Transverse colon (tissue), 4 donors: ENCODE results near the gene PLPP1. TPM values are rescaled to one million over a fixed set of nuclear protein-coding genes. Genes with fewer than 3 reads are reported as not detected.

ENCODE experiments used
- DNase-seq: peaks from one replicate; pipeline ENCODE4 v3.0.0-alpha.2; 2019
- H3K27ac ChIP-seq, 4 donors: fragments of 200-600 bp; sonication (generic); 2 replicates each; pipeline ENCODE4 v1.5.1; 2016 to 2018; ENCODE audit warnings: inconsistent platforms in 4 of 4
- H3K27me3 ChIP-seq: fragments of 200-600 bp; sonication (generic); 2 replicates; pipeline ENCODE4 v1.5.1; 2017; ENCODE audit warnings: inconsistent platforms
- H3K36me3 ChIP-seq, 4 donors: fragments of 200-600 bp; sonication (generic); 2 replicates each; pipeline ENCODE4 v1.5.1; 2017 to 2019; ENCODE audit warnings: inconsistent platforms in 4 of 4
- H3K4me1 ChIP-seq, 4 donors: fragments of 200-600 bp; sonication (generic); 2 replicates each; pipeline ENCODE4 v1.5.1; 2017 to 2020; ENCODE audit warnings: inconsistent platforms in 4 of 4
- H3K4me3 ChIP-seq, 4 donors: fragments of 200-600 bp; sonication (generic); 1 replicate in 1 of 4; 2 replicates in 3 of 4; pipeline versions ENCODE4 v1.5.1 to v1.6.1; 2017 to 2019; ENCODE audit warnings: inconsistent platforms in 4 of 4
- H3K9me3 ChIP-seq, 2 donors: fragments of 200-600 bp; sonication (generic); 2 replicates each; pipeline ENCODE4 v1.5.1; 2017 to 2019; ENCODE audit warnings: inconsistent platforms in 2 of 2
- CTCF ChIP-seq, 5 experiments: fragments of 200-600 bp in 3 of 5; fragments of 450-650 bp in 2 of 5; sonication (generic) in 3 of 5; IDR thresholded peaks; 1 replicate in 2 of 5; 2 replicates in 3 of 5; pipeline ENCODE4 v1.5.1; 2016 to 2017; ENCODE audit warnings: antibody characterized with exemption in 5 of 5, inconsistent platforms in 3 of 5, mild to moderate bottlenecking in 2 of 5, moderate library complexity in 1 of 5
- EP300 ChIP-seq: sonication (generic); formaldehyde crosslinking; IDR thresholded peaks from one replicate; pipeline ENCODE4 v1.6.1; 2017; ENCODE audit warnings: antibody characterized with exemption, low read depth
- POLR2A ChIP-seq: fragments of 450-650 bp; IDR thresholded peaks from one replicate; pipeline ENCODE4 v1.6.1; 2016; ENCODE audit warnings: antibody characterized with exemption, mild to moderate bottlenecking, moderate library complexity
- POLR2AphosphoS5 ChIP-seq, 3 donors: sonication (generic); formaldehyde crosslinking; IDR thresholded peaks; one replicate each; pipeline ENCODE4 v1.6.1; 2016; ENCODE audit warnings: antibody characterized with exemption in 3 of 3
- WGBS, 2 donors: methylation state at CpG; one replicate each; pipeline ENCODE4 v1.1.5; 2018; ENCODE audit warnings: low coverage in 1 of 2; 5-methylcytosine and 5-hydroxymethylcytosine counted together
- in situ Hi-C, 4 donors: fragments of 200-750 bp; cut with MboI; loops; one replicate each; pipeline versions ENCODE4 v1.15.0 to v1.15.1; 2017; ENCODE audit warnings: low sequenced_read_pairs in 3 of 4, low pct_ligation_motif_present in 1 of 4, low pct_unique_long_range_greater_than_20kb in 1 of 4
- intact Hi-C: fragments of 100-400 bp; cut with DNase I; formaldehyde crosslinking; loops from one replicate; pipeline ENCODE4 v1.15.1; 2023; ENCODE audit warnings: low total_unique reads
- total RNA-seq, 4 donors: library from RNA; depleted of rRNA; stranded (reverse); fragments of >200 nt; gene quantifications; one replicate each; pipeline ENCODE4 v1.1.0, GENCODE V29; 2016

Gene PLPP1
- total RNA-seq, 4 donors from 2014 or later: 222 to 335 (median 288) TPM

- in situ Hi-C loops (loop anchor here in 1 of 4 donors (10.0 kb wide), 1 partner anchor 151 kb away; no protein-coding TSS in a partner anchor), intact Hi-C loops (loop anchor here (2.0 to 10.0 kb wide), 3 partner anchors 71 to 141 kb away; no protein-coding TSS in a partner anchor)
- TF ChIP-seq CTCF (IDR thresholded peaks at IDR 0.05): peak in 1 of 5 experiments; percentile 8
- TF ChIP-seq POLR2A: no peak
- TF ChIP-seq EP300: no peak
- TF ChIP-seq POLR2AphosphoS5 (IDR thresholded peaks at IDR 0.05): no peak
- H3K9me3 ChIP-seq: no peaks in the 10 kb centered on the region
- H3K36me3 ChIP-seq: no peaks in the 10 kb centered on the region
- H3K4me1 ChIP-seq: peaks cover 0 to 21% (median 13%) of the 10 kb centered on the region in 4 donors
- DNase-seq: peak; percentile 53
- 8 to 10% methylated on average over 5 to 15 of the region's 25 CpGs for WGBS, 2 donors
- H3K27me3 ChIP-seq: no peaks in the 10 kb centered on the region
- H3K27ac ChIP-seq: peak overlapping the region; percentile 93 to 99 (median 95)
- H3K4me3 ChIP-seq: peak overlapping the region; percentile 72 to 97 (median 86)
Observed at GRCh38 chr5:55533521-55534435, 986 bp downstream of the PLPP1 start.

GRCh38 chr5:55530669-55531068 lies 4.1 kb downstream of the PLPP1 start:
- in situ Hi-C loops (loop anchor here in 1 of 4 donors (10.0 kb wide), 1 partner anchor 154 kb away; no protein-coding TSS in a partner anchor), intact Hi-C loops (loop anchor here (10.0 kb wide), 2 partner anchors 74 to 144 kb away; no protein-coding TSS in a partner anchor)
- Histone ChIP-seq H3K9me3 (no peaks in the 10 kb centered on the region), H3K27ac (peak overlapping the region in 2 of 4 donors; percentile 0 to 1), H3K27me3 (no peaks in the 10 kb centered on the region), H3K36me3 (no peaks in the 10 kb centered on the region), H3K4me3 (peak overlapping the region in 1 of 4 donors; percentile 15), H3K4me1 (peaks cover 0 to 28% (median 23%) of the 10 kb centered on the region in 4 donors)
- no peak for TF ChIP-seq EP300
- TF ChIP-seq POLR2AphosphoS5 (IDR thresholded peaks at IDR 0.05): no peak
- TF ChIP-seq CTCF (IDR thresholded peaks at IDR 0.05): no peak
- no peak for TF ChIP-seq POLR2A
- WGBS, 2 donors: 71 to 91% methylated on average over 3 to 27 of the region's 27 CpGs
- DNase-seq: no peak

- no peak overlapping the region for H3K27ac ChIP-seq
- peaks cover 14 to 57% (median 30%) of the 10 kb centered on the region in 4 donors for H3K4me1 ChIP-seq
- H3K4me3 ChIP-seq: no peak overlapping the region
- no peak for TF ChIP-seq POLR2AphosphoS5 (IDR thresholded peaks at IDR 0.05)
- no peak for TF ChIP-seq EP300
- no peak for TF ChIP-seq POLR2A
- TF ChIP-seq CTCF (IDR thresholded peaks at IDR 0.05): no peak
- intact Hi-C loops (no loop called here), in situ Hi-C loops (no loop called here)
- DNase-seq: no peak
- H3K27me3 ChIP-seq: no peaks in the 10 kb centered on the region
- no peaks in the 10 kb centered on the region for H3K9me3 ChIP-seq
- H3K36me3 ChIP-seq: no peaks in the 10 kb centered on the region
- 57 to 64% methylated on average over 1 of the region's 1 CpG for WGBS, 2 donors
Observed at GRCh38 chr5:55524816-55525215, 9.9 kb downstream of the PLPP1 start.

GRCh38 chr5:55523293-55523692 lies 11.5 kb downstream of the PLPP1 start:
- DNase-seq: no peak
- Histone ChIP-seq H3K27me3 (no peaks in the 10 kb centered on the region), H3K4me3 (no peak overlapping the region), H3K4me1 (peaks cover 21 to 67% (median 37%) of the 10 kb centered on the region in 4 donors), H3K27ac (no peak overlapping the region), H3K9me3 (no peaks in the 10 kb centered on the region), H3K36me3 (no peaks in the 10 kb centered on the region)
- 97% methylated on average over 2 of the region's 2 CpGs; no CpG with 5 or more reads in 1 of the 2 donors for WGBS, 2 donors
- in situ Hi-C loops (no loop called here), intact Hi-C loops (no loop called here)
- TF ChIP-seq POLR2A (no peak), POLR2AphosphoS5 (IDR thresholded peaks at IDR 0.05) (no peak), EP300 (no peak), CTCF (IDR thresholded peaks at IDR 0.05) (no peak)
